HG03060 (cell line): ENCODE data around the gene SCGB1A1.
"Not testable (repeated sequence)": the region's sequence is repeated elsewhere in the genome, so short reads cannot be mapped to it uniquely, and the experiment has no call there.

Experiments
- ATAC-seq: cut with Tn5 transposase; IDR thresholded peaks from one replicate; pipeline ENCODE4 v1.9.1; 2021; ENCODE audit warnings: low read depth, moderate number of reproducible peaks; ENCODE audit not compliant: unreplicated experiment

Gene SCGB1A1

GRCh38 chr11:62418733-62419132, at the start of gene SCGB1A1:
SCGB1A1 (plus strand) TSS chr11:62419033; CDS start chr11:62419096, 63 bp downstream.
- ATAC-seq, result no peak

- no peak for ATAC-seq
These were observed 47.9 kb upstream of the SCGB1A1 start for GRCh38 chr11:62370743-62371440.

- ATAC-seq, result no peak
These were observed 46.0 kb upstream of the SCGB1A1 start for GRCh38 chr11:62372871-62373270.

GRCh38 chr11:62373464-62374119, 45.2 kb upstream of the SCGB1A1 start:
- ATAC-seq, result no peak

GRCh38 chr11:62374801-62375200, 44.0 kb upstream of the SCGB1A1 start:
- ATAC-seq, result no peak

- ATAC-seq, result not testable (repeated sequence)
These were observed 40.3 kb upstream of the SCGB1A1 start for GRCh38 chr11:62378459-62379063.

GRCh38 chr11:62379586-62379985, 39.2 kb upstream of the SCGB1A1 start:
- not testable (repeated sequence) for ATAC-seq

- not testable (repeated sequence) for ATAC-seq
These were observed 38.0 kb upstream of the SCGB1A1 start for GRCh38 chr11:62380821-62381245.

- ATAC-seq, result no peak
These were observed 35.0 kb upstream of the SCGB1A1 start for GRCh38 chr11:62383822-62384221.

- ATAC-seq, result not testable (repeated sequence)
These were observed 32.8 kb upstream of the SCGB1A1 start for GRCh38 chr11:62386083-62386482.

- ATAC-seq, result no peak
These were observed 31.5 kb upstream of the SCGB1A1 start for GRCh38 chr11:62387381-62387780.

- no peak for ATAC-seq
These were observed 29.8 kb upstream of the SCGB1A1 start for GRCh38 chr11:62388999-62389398.

- no peak for ATAC-seq
These were observed 28.6 kb upstream of the SCGB1A1 start for GRCh38 chr11:62390237-62390636.

- ATAC-seq, result no peak
These were observed 28.1 kb upstream of the SCGB1A1 start for GRCh38 chr11:62390722-62391121.

GRCh38 chr11:62391642-62392425, 27.0 kb upstream of the SCGB1A1 start:
- ATAC-seq, result no peak

- no peak for ATAC-seq
These were observed 26.3 kb upstream of the SCGB1A1 start for GRCh38 chr11:62392506-62392905.

- ATAC-seq, result no peak
These were observed 25.7 kb upstream of the SCGB1A1 start for GRCh38 chr11:62393061-62393611.

GRCh38 chr11:62393735-62394134, 25.1 kb upstream of the SCGB1A1 start:
- ATAC-seq, result no peak

- no peak for ATAC-seq
These were observed 23.9 kb upstream of the SCGB1A1 start for GRCh38 chr11:62394825-62395538.
